Upper lobe of left lung (tissue), 6 donors: ENCODE data around the gene XYLT1. TPM values are rescaled to one million over a fixed set of nuclear protein-coding genes. Genes with fewer than 3 reads are reported as not detected.
A peak's percentile ranks its signal among the peaks of the same experiment; 100 is the strongest.

Experiments
- ATAC-seq, 2 donors: fragments of 200-7000 bp; cut with Tn5 transposase; one replicate each; pipeline ENCODE4 v1.9.1; 2022; ENCODE audit warnings: mild to moderate bottlenecking in 2 of 2, moderate library complexity in 2 of 2; ENCODE audit not compliant: low FRiP score in 2 of 2
- DNase-seq, 2 donors: peaks; one replicate each; pipeline ENCODE4 v3.0.0-alpha.2; 2019 to 2020
- H3K27ac ChIP-seq, 4 donors: fragments of 200-600 bp; sonication (generic); one replicate each; pipeline ENCODE4 v1.5.1; 2016 to 2019
- H3K27me3 ChIP-seq, 4 donors: fragments of 200-600 bp; sonication (generic); one replicate each; pipeline ENCODE4 v1.5.1; 2017 to 2019
- H3K36me3 ChIP-seq, 4 donors: fragments of 200-600 bp; sonication (generic); one replicate each; pipeline ENCODE4 v1.5.1; 2016 to 2019
- H3K4me1 ChIP-seq, 4 donors: fragments of 200-600 bp; sonication (generic); one replicate each; pipeline ENCODE4 v1.5.1; 2018 to 2019
- H3K4me3 ChIP-seq, 4 donors: fragments of 200-600 bp; sonication (generic); one replicate each; pipeline ENCODE4 v1.5.1; 2017 to 2019; ENCODE audit warnings: mild to moderate bottlenecking in 2 of 4, moderate library complexity in 1 of 4
- H3K9me3 ChIP-seq, 4 donors: fragments of 200-600 bp; sonication (generic); one replicate each; pipeline ENCODE4 v1.5.1; 2018 to 2019
- EP300 ChIP-seq, 4 donors: sonication (generic); formaldehyde crosslinking; IDR thresholded peaks; one replicate each; pipeline ENCODE4 v1.5.1; 2017; ENCODE audit warnings: antibody characterized with exemption in 4 of 4, control low read depth in 2 of 4
- POLR2A ChIP-seq, 4 donors: fragments of 450-650 bp; IDR thresholded peaks; one replicate each; pipeline ENCODE4 v1.5.1; 2016 to 2017; ENCODE audit warnings: antibody characterized with exemption in 4 of 4, mild to moderate bottlenecking in 2 of 4
- POLR2AphosphoS5 ChIP-seq, 2 donors: sonication (generic); formaldehyde crosslinking; IDR thresholded peaks; one replicate each; pipeline ENCODE4 v1.5.1; 2017; ENCODE audit warnings: antibody characterized with exemption in 2 of 2
- WGBS, 2 donors: methylation state at CpG; one replicate each; pipeline ENCODE4 v1.1.5; 2017 to 2018; 5-methylcytosine and 5-hydroxymethylcytosine counted together
- total RNA-seq, 6 donors: library from RNA; depleted of rRNA in 4 of 6; stranded (reverse); fragments of >200 nt in 4 of 6; gene quantifications; one replicate each; pipeline versions ENCODE4 v1.1.0 to v1.2.1, GENCODE V29; 2016 to 2021
- TF ChIP-seq, protein P1 (sequence below), 6 experiments: fragments of 450-650 bp in 4 of 6; fragments of 200-600 bp in 2 of 6; sonication (generic) in 2 of 6; IDR thresholded peaks; one replicate each; pipeline ENCODE4 v1.5.1; 2016 to 2019; ENCODE audit warnings: antibody characterized with exemption in 6 of 6
- donor health status: DM: no; HTN: no; CAD: no; lungs with moderate emphysema.
- donor health status: DM: no; HTN: yes; CAD: no; lungs with severe emphysema.

XYLT1 gene
- total RNA-seq, 6 donors from 2014 or later: 3.0 to 26.2 (median 6.8) TPM

DNA sequence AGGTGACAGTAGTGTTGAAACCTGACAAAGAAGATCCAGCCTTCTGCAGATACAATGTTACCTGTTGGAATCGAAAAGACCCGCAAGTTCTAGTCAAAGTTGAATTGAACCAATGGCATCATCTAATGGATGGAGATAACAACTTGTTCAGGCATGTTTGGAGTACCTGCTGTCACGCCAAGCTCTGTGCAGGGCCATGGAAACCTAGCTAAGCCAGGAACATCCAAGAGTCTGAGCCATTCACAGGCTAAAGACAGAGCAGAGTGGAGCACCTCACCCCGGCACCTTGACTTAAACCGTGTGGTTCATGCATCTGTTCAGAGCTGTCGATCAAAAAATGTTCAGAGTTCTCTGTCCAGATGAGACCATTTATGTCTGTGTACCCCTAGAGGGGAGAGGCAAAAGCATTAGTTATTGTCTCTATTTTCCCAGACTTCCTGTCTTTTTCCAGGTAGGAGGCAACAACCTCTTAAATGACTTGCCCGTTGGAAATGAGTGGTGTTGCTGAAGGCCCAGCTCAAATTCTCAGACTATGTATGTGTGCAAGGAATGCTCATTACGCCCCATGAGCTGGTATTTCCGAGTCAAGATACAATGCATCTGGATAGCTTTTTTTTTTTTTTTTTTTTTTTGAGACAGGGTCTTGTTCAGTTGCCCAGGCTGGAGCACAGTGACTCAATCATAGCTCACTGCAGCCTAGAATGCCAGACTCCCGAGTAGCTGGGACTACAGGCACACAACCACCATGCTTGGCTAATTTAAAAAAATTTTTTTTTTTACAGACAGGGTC lies 44.9 kb upstream of the XYLT1 start:
- Histone ChIP-seq H3K36me3 (no peaks in the 10 kb centered on the region), H3K9me3 (no peaks in the 10 kb centered on the region), H3K4me1 (no peaks in the 10 kb centered on the region), H3K27ac (no peak overlapping the region), H3K4me3 (no peak overlapping the region), H3K27me3 (no peaks in the 10 kb centered on the region)
- DNase-seq: no peak
- no peak for ATAC-seq
- 85 to 86% methylated on average over 7 to 10 of the region's 10 CpGs for WGBS, 2 donors
- TF ChIP-seq POLR2AphosphoS5 (IDR thresholded peaks at IDR 0.05) (no peak), EP300 (IDR thresholded peaks at IDR 0.05) (no peak)

DNA sequence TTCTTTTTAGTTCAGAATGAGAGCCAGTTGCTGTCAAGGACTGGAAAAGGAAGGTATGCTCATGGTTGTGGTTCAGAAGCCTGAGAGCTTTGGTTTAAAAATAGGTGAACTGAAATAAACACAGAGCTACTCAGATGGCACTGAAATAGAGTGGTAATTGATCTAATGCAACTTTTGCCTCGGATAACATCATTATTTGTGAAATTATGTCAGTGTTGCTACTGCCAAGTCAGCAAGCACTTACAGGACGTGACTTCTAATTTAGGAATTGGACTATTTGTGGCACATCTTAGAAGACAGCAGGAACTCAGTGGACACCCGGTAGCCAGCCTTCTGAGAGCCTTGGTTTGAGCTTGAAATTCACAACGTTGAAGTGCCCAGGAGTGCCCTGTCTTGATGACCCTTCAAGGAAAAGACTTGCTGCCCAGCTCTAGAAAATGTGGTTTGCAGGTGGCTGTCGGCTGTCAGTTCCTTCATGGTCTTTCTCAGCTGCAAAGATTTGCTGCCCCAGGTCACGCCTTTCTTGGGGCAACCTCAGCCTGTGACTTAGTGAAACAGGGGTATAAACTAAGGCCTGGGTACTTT lies 42.0 kb upstream of the XYLT1 start:
- 28 to 44% methylated on average over 6 of the region's 6 CpGs for WGBS, 2 donors
- TF ChIP-seq POLR2A (IDR thresholded peaks at IDR 0.05) (no peak), POLR2AphosphoS5 (IDR thresholded peaks at IDR 0.05) (no peak), EP300 (IDR thresholded peaks at IDR 0.05) (no peak)
- TF ChIP-seq, protein P1, sequence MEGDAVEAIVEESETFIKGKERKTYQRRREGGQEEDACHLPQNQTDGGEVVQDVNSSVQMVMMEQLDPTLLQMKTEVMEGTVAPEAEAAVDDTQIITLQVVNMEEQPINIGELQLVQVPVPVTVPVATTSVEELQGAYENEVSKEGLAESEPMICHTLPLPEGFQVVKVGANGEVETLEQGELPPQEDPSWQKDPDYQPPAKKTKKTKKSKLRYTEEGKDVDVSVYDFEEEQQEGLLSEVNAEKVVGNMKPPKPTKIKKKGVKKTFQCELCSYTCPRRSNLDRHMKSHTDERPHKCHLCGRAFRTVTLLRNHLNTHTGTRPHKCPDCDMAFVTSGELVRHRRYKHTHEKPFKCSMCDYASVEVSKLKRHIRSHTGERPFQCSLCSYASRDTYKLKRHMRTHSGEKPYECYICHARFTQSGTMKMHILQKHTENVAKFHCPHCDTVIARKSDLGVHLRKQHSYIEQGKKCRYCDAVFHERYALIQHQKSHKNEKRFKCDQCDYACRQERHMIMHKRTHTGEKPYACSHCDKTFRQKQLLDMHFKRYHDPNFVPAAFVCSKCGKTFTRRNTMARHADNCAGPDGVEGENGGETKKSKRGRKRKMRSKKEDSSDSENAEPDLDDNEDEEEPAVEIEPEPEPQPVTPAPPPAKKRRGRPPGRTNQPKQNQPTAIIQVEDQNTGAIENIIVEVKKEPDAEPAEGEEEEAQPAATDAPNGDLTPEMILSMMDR (IDR thresholded peaks at IDR 0.05): no peak
- H3K27ac ChIP-seq: no peak overlapping the region
- no peak for DNase-seq
- ATAC-seq: no peak
- H3K9me3 ChIP-seq: no peaks in the 10 kb centered on the region
- H3K4me1 ChIP-seq: no peaks in the 10 kb centered on the region
- H3K36me3 ChIP-seq: no peaks in the 10 kb centered on the region
- H3K4me3 ChIP-seq: no peak overlapping the region
- H3K27me3 ChIP-seq: no peaks in the 10 kb centered on the region

DNA sequence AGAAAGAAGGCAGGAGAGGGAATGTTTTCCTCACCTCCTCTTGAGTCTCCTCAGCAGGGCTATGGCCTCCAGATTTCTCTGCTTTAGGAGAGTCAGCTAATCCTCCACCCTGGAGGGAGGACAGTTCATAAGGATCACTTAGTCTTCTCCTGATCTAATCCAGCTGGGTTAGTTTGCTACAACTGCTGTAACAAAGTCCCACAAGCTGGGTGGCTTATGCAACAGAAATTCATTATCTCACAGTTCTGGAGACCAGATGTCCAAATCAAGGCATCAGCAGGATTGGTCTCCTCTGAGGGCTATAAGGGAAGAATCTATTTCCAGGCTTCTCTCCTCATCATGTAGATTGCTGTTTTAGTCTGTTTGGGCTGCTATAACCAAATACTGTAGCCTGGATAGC lies 40.6 kb upstream of the XYLT1 start:
- ATAC-seq: peak in 1 of 2 donors; percentile 87
- H3K27me3 ChIP-seq: no peaks in the 10 kb centered on the region
- TF ChIP-seq POLR2AphosphoS5 (IDR thresholded peaks at IDR 0.05) (no peak), EP300 (IDR thresholded peaks at IDR 0.05) (no peak), POLR2A (IDR thresholded peaks at IDR 0.05) (no peak)
- TF ChIP-seq, protein P1 (IDR thresholded peaks at IDR 0.05): no peak
- no peaks in the 10 kb centered on the region for H3K9me3 ChIP-seq
- no peaks in the 10 kb centered on the region for H3K36me3 ChIP-seq
- H3K27ac ChIP-seq: no peak overlapping the region
- H3K4me3 ChIP-seq: no peak overlapping the region
- H3K4me1 ChIP-seq: no peaks in the 10 kb centered on the region
- no peak for DNase-seq

DNA sequence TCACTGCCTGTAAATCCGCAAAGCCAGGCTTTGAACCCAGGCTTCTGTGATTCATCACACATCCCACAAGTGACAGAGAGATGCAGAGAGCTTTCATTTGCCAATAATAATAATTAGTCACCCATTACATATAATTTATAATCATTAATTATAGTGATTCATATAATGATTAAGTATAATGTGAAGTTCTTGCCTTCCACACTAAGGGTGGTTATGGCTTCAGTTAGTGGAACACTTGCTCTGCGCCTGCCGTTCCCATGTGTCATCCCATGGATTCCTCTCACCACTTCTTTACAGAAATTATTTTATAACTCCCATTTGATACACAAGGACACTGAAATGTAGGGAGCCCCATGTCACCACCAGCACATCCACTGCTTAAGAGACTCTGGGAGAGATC lies 39.8 kb upstream of the XYLT1 start:
- WGBS, 2 donors: 90 to 98% methylated on average over 3 of the region's 3 CpGs
- H3K4me3 ChIP-seq: no peak overlapping the region

DNA sequence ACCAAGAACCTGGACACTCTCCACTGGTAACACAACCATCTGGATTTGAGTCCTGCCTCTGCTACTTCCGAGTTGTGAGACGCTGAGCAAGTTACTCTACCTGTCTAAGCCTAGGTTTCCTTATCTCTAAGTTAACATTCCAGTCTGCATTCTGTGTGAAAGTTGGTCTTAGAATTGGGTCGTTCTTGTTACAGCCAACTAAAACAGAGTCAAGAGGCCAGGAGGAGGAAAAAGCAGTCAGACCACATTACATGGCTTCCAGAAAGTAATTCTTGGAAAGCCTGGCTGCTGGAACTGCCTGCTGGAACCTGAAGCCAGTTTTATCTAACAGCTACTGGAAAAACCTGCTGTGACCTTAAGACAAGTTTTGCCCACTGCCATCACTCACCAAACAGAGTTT lies 38.4 kb upstream of the XYLT1 start:
- no peaks in the 10 kb centered on the region for H3K4me1 ChIP-seq
- no peaks in the 10 kb centered on the region for H3K36me3 ChIP-seq
- no peak for DNase-seq
- TF ChIP-seq POLR2AphosphoS5 (IDR thresholded peaks at IDR 0.05) (no peak), EP300 (IDR thresholded peaks at IDR 0.05) (no peak), POLR2A (IDR thresholded peaks at IDR 0.05) (no peak)
- TF ChIP-seq, protein P1 (IDR thresholded peaks at IDR 0.05): no peak
- no peak for ATAC-seq
- H3K27me3 ChIP-seq: no peaks in the 10 kb centered on the region
- no peaks in the 10 kb centered on the region for H3K9me3 ChIP-seq
- H3K27ac ChIP-seq: no peak overlapping the region
- no peak overlapping the region for H3K4me3 ChIP-seq
- 56 to 64% methylated on average over 3 of the region's 3 CpGs for WGBS, 2 donors

More for the DNA sequence above, 39.8 kb upstream of the XYLT1 start:
- DNase-seq (no peak), ATAC-seq (no peak)
- TF ChIP-seq, protein P1 (IDR thresholded peaks at IDR 0.05): no peak
- no peak for TF ChIP-seq EP300 (IDR thresholded peaks at IDR 0.05)
- Histone ChIP-seq H3K27me3 (no peaks in the 10 kb centered on the region), H3K9me3 (no peaks in the 10 kb centered on the region), H3K27ac (peak overlapping the region in 1 of 4 donors; percentile 6), H3K36me3 (no peaks in the 10 kb centered on the region), H3K4me1 (no peaks in the 10 kb centered on the region)
